ENCODE data around the gene SYT5.
A peak's percentile ranks its signal among the peaks of the same experiment; 100 is the strongest.
"Not testable (repeated sequence)": the region's sequence is repeated elsewhere in the genome, so short reads cannot be mapped to it uniquely, and the experiment has no call there.

The SYT5 gene

DNA sequence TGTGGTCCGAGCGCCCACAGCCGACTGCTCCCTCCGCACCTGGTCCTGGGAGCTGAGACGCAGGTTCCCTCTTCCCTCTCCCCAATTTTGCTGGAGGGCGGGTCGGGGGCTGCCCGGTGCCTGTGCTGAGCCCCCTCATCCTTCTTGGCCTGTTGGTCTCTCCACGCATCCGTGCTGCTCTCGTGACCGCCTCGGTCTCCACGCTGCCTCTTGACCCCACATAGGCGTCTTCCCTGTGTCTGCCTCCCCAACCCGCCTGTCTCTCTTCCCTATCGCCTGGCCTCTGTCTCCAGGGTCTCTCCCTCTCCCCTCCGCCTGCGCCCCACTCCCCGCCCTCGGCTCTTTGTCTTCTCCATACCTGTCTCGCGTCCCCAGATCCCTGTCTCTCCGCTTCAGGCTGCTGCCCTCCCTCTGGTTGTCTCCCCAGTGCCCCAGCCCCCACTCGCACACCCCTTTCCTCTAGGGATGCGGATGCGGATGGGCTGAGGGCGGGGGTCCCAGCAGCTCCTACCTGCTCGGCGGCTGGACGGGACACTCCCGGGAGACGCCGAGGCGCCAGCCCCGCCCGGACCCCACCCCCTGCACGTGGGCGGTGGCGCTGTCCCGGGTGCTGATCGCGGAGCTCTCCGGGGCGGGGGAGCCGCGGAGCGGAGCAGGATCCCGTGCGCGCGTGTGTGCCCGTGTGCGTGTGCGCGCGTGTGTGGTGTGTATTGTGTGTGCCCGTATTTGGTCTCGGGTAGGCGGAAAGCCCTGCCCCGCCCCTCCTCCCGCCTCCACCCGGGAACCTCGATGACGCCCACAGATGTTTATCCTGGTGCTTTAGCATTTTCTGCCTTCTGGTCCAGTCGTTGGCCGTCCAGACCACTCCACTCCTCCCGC is at the start of gene SYT5:
Gene SYT5, minus strand, starts transcription at position 684 of the 879 bp plus-strand sequence. CDS start 1,248 bp downstream, outside the sequence.
- DNase-seq: no peak

DNA sequence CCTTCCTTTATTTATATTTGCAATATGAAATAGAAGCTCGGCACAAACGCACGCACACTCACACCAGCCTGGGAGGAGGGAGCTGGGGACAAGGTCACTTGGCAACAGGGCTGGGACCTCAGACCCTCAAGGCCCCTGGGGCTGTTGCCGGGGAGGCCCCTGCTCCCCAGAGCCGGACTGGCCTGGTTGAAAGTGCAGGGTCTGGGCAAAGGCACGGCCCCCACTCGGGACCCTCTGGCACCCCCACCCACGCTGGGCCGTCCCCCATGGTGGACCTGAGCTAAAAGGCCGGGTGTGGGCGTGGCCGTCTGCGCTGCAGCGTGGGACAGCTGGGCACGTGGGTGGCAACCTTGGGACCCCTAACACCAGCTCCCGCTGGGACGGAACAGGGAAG is 49.7 kb upstream of the SYT5 start:
- DNase-seq: no peak

DNA sequence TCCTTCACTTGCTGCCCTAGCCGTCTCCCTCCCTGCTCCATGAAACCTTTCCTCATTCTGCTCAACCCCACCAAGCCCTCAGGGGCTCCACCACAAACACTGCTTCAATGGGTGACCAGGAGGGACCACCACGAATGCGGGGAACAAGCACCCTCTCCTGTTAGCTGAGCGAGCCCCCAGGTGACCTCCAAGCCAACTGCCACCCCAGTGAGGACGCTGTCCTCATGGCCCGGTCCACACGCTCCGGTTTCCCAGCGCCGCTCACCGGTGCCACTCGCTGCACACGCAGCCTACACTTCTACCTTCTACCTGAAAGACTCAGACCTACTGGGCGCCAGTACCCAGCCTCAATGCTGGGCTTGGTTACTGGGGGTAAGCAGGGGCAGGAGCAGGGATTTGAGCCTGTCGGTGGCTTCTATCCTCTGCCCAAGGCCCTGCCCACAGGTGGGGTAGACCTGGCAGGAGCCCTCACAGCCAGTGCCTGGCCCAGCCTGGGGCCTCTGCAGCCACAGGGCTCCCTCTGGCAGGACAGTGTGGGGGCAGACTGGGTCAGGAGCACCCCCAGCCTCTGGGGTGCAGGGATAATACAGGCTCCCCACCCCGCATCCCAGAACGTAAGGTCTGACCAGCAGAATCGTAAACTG is 49.2 kb upstream of the SYT5 start:
- no peak for DNase-seq

DNA sequence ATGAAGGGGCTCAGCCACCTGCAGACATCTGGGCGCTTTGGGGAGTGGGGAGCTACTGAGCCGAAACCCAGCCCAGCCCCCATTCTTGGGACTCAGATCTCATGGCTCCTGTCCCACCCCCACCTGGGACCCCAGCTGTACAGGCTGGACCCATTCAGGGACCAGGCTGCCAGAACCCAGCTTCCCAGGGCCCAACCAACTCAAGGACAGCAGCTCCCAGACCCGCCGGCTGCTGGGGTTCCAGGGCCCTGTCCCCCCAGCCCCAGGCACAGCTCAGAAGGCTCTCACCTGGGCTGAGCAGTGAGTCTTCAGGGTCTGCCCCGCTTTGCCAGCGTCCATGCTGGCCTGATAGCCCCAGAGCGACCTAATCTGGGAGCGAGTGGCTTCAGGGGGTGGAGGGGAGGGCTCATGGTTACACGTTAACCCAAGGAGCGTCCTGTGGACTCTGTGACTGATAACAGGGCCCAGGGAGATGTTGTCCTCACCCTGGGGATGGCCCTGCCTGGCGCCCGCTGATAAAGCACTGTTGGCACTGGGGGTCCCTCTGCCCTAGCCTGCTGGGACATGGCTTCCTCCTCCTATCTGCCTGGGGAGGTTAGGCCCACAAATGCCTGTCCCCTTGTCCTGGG is 48.4 kb upstream of the SYT5 start, which contains the start of gene TMEM86B:
Gene TMEM86B, minus strand, starts transcription at position 361 of the 629 bp plus-strand sequence. Its CDS starts 22 bp downstream, at position 339.
- no peak for DNase-seq

DNA sequence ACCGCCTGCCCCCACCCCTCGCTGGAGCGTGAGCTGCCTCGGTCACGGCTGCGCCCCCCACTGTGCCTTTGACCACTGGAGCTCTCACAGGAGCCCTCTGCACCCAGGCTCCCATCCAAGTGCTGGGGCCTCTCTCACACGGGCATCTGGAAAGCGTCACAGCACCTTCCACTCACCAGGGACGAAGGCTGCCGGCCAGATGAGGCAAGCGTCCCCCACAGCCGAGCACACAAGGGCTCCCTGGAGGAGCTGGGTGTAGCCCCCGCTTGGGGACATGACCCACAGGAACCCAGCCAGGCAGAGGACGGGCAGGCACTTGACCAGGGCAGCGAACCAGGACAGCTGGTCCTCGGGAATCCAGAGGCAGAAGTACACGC is 47.9 kb upstream of the SYT5 start:
- DNase-seq: no peak

DNA sequence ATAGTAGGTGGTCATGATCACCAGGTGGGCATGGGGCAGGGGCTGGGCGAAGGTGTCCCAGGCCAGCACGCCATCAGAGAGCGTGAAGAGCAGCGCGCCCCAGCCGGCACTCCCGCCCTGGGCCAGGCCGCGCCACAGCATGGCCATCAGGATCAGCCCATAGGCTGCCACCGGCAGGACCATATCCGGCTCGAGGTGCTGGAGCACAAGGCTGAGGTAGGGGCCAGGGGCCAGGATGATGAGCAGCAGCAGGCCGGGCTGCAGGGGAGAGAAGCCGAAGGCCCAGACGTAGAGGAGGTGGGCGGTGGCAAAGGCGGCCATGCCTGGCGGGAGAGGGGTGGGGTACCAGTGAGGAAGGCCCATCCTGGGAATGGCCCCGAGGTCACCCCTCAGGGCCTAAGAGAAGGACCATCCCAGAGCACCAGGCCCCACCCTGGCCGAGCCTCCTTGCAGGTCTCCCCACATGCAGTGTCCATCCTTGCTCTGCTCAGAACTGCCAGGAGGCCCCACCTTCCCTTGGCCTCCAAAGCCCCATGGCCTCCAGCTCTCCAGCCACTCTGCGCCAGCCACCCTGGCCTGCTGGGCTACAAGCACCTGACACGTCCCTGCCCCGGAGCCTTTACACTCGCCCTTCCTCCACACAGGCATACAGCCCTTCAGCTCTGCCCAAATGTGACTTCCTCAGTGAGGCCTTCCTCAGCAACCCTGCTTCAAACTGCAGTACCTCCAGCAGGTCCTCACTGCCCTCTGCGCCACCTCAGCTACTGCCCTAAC is 47.3 kb upstream of the SYT5 start:
- DNase-seq: no peak

DNA sequence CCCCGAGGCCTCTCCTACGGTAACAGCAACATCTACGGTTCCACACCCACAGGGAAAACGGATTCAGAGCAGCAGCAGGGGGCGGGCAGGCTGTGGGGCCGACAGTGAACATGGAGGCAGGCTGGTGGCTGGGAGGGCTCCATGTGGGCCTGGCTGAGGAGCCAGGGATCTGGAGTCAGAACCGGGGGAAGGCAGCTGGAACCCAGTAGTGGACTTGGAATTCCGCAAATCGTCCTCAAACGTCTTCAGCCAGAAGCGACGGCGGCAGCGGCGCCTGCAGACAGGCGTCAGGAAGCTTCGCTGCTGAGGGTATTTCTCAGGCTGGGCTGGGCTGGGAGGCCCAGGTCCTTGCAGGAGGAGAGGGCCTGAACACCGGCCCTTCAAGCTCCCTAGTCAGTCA is 46.7 kb upstream of the SYT5 start:
- DNase-seq: no peak

DNA sequence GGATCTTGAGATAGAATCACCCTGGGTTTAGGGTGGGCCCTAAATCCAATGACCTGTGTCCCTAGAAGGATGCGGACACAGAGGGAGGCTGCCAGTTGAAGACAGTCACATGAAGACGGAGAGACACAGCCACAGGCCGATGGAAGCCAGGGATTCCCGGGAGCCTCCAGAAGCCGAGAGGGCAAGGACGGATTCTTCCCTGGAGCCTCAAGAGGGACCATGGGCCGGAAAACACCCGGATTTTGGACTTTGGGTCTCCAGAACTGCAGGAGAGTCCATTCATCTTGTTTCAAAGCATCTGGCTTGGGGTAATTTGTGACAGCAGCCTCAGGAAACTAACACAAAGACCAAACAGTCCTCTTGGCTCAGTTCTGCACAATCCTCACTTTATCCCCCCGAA is 46.2 kb upstream of the SYT5 start:
- no peak for DNase-seq

DNA sequence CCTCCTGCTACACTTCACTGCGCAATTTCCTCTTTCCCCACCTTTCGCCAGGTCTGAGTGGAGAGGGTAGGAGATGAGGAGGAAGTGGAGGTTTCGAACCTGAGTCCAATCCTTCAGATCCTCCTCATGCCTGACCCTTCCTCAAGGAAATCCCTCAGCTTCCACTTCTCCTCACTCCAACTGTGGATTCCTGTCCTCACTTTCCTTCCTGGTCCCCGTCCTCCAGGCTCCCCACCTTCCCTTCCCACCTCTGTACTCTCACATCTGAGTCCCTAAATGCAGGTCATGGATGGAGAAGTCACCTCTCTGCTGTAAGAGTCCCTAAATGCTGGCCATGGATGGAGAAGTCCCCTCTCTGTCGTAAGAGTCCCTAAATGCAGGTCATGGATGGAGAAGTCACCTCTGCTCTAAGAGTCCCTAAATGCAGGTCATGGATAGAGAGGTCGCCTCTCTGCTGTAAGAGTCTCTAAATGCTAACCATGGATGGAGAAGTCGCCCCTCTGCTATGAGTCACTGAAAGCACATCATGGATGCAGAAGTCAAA is 45.4 kb upstream of the SYT5 start:
- no peak for DNase-seq

DNA sequence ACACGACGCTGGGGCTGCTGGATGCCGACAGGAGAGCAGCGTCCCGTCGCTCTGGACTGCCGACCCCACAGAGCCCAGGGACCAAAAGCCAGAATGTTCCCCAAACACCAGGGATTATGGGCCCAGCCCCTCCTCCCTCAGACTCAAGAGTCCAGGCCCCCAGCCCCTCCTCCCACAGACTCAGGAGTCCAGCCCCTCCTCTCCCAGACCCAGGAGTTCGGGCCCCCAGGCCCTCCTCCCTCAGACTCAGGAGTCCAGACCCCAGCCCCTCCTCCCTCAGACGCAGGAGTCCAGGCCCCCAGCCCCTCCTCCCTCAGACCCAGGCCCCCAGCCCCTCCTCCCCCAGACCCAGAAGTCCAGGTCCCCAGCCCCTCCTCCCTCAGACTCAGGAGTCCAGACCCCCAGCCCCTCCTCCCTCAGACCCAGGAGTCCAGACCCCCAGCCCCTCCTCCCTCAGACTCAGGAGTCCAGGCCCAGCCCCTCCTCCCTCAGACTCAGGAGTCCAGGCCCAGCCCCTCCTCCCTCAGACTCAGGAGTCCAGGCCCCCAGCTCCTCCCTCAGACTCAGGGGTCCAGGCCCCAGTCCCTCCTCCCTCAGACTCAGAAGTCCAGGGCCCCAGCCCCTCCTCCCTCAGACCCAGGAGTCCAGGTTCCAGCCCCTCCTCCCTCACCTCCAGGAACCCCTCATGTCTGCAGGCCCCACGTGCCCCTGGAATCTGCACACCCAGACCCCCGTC is 44.8 kb upstream of the SYT5 start:
- DNase-seq: not testable (repeated sequence)

DNA sequence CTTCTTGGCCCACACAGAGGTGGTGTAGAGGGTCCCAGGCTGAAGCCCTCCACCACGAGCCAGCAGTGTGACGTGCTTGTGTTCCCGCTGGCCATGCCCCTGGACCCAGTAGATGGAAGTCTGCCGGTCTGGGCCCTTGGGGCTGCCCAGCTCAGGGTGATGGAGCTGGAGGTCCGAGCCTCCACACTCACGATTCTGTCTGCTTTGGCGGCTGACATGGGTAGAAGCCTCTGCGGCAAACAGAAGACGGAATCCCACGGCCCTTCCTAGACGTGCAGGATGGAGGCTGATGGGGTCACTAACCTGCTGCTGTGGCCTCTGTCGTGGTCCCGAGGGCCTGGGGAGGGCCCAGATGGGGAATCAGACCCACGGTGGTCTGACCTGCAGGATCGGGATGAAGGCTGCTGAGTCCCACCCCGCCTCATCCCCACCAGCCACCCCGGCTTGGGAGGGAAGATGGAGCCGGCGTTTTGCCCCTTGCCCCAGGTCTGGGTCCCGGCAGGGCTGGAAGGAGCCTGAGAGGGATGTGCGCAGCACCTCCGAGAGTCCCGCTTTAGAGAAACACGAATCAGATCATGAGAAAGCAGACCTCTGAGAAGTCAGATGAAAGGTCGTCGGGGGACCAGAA is 44.1 kb upstream of the SYT5 start:
- no peak for DNase-seq

DNA sequence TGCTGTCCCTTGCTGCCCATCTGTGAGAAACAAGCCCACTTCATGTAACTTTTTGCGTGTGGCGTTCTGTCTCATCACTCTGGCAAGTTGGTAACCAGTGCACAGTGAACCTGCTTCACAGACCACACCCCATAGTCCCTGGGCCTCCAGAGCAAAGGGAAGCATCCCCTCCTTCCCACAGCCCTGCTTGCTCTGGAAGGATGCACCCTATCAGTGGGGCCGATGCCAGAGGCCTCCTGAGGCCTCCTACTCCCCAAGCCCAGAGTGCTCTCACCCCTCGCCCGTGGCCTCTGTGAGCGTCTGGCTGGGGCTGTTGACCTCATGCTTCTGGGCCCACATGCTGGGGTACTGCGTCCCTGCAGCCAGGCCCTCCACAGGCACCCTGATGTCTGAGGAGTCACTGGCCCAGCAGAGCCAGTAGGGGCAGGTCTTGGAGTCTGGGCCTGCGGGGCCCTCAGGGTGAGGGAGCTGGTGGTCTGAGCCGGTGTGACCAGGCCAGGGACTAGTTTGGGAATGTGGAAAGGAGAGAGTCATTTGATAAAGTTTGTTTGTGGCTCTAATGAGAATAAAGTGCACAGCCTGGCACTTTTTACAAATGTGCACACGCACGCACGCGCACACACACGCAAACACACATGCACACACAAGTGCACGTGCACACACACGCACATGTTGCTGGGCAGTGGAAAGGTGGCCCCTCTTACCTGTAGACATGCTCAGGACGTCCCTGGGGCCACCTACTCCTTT is 43.4 kb upstream of the SYT5 start:
- no peak for DNase-seq

DNA sequence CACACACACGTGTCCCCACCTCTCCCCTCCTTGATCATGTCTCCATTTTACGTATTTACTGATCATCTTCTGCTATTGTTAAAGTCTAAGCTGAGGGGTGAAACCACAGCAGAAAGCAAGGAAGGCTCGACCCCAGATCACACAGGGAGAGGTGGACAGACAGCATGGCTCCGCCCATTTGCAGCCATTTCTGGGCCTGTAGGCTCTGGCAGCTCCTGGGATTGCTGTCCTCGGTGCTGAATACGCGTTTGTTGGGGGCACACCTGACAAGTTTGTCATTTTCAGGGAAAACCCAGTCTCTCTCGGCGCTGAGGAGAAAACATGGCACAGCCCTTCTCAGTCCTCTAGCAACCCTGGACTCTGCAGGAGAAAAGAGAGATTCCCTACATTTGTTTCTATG is 40.4 kb upstream of the SYT5 start:
- DNase-seq: no peak

DNA sequence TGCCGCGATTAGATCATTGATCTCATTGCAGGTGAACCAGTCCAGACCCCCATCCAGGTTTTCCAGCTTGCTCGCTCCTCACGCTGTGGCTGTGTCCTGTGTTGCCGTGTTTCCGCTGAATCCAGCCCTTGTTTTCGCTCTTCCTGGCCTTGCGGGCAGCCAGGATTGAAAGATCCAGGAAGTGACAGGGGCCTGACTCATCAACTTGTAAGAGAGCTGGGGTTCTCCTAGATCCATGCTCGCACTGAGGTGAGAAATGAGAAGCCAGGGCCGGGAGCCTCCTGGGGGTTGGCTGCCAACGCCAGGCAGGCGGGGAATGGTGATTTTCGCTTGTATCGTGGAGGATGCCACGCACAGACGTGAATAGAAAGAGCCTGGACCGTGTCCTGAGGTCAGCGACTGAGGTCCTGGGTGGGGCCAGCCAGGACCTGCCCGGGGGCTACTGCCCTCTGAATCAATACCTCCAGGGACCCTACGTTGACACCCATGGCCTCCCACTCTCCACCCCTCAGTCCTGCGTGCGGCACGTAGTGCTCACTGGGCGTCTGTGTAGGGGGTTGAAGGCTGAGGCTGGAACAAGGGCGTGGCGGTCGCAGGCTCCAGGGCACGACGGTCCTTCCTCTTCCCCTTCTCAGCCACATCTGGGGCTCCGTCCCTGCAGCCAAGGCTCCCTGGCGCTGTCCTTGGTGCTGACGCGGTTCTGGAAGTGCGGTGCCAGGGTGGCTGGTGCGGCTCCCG is 36.5 kb upstream of the SYT5 start:
- peak; percentile 85 for DNase-seq

DNA sequence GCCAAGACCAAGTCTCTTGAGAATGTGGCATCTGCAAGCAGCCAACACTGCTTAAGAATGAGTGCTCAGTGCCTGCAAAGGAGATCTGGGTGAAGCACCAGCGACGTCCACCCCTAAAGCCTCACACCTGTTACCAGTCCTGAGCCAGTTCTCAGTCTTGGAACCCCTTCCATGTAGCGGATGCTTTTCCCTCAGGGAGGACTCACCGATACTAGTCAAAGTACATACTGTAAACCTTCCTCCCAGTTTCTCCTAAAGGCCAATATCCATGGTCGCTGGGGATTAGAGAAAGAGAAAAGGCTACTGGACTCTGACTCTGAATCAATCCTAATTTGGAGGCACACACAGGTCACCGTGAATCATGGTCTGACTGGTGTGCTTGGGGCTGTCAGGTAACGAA is 33.5 kb upstream of the SYT5 start:
- DNase-seq: no peak

DNA sequence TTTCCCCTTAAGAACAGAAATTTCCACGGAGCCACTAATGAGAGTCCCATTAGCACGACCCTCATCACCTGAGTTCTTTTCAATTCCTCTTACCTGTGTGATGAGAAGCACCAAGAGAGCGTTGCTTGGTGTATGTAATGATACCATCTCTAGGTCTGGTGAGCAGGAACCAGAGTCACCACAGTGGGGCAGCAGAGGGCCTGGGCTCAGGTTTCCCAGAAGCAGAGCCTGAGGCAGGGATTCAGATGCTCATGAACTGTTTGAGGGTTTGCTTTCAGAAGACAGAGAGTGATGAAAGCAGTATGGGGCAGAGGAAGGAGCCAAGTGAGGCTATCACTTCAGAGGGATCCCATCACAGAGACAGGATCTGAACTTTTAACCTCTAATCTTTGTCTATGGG is 32.4 kb upstream of the SYT5 start:
- no peak for DNase-seq

DNA sequence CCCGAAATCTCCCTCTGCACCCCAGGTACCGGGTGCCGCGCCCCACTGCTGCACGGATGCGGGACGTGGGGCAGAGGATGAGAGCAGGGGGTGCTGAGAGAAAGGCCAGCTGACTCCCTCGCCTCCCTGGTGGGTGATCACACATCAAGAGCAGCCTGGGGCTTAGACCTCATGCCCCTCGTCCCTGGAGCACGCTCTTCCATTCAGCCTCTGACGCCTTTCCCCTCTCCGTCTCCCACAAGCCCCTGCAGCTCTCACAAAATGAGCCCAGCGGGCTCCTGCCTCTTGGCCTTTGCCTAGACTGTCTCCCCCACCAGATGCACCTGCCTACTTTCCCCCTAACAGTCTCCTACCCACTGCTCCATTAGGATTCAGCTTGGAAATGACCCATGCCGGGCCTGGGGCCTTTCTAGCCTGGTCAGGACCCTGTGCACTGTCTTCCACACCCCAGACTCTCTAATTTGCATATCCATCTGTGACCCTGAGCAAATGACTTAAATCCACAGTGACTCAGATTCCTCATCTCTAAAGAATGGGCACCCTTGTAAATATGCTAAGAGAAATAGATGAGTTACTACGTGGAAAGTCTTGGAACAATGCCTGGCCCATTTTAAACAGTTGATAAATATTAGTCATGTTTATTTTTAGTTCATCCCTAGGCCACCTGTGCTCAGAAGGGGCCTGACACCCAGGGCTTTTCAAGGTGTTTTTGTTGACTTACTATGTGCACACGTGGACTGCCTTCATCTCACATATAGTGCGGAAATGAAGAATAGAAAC is 29.8 kb upstream of the SYT5 start:
- no peak for DNase-seq

DNA sequence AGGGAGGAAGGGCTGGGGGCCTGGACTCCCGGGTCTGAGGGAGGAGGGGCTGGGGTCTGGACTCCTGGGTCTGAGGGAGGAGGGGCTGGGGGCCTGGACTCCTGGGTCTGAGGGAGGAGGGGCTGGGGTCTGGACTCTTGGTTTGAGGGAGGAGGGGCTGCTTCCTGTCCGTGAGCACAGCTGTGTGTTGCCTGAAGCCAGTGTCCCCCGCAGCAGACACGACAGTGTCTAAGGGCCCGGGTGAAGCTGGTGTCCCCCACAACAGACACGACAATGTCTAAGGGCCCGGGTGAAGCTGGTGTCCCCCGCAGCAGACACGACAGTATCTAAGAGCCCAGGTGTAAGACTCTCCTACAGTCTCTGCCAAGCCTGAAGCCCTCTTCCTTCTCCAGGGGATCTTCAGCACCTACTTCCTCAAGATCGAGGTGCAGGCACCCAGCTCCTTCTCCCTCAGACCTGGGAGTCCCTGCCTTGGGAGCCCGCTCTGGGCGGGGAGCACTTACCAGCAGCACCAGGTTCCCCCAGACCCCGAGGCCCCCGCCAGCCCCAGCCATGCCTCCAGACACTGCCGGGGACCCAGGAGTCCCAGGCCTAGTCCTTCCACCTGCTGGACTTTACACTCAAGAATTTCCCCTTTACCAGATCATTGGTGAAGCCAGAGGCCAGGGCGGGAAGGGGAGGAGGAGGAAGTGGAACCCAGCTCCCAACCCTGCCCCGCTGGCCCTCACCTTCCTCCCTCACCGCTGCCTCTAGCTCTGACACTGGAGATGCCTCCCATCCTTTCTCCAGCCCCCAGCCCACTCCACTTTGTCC is 29.0 kb upstream of the SYT5 start, which contains the start of gene PTPRH:
Gene PTPRH, minus strand, starts transcription at position 622 of the 813 bp plus-strand sequence. Its CDS starts 68 bp downstream, at position 554.
- DNase-seq: no peak
